Measurements from ENCODE around the gene LPAR6. TPM values are rescaled to one million over a fixed set of nuclear protein-coding genes. Genes with fewer than 3 reads are reported as not detected.

The LPAR6 gene
- total and polyA plus RNA-seq, 3 donors from 2014 or later = 10.3 to 34.9 (median 20.6) TPM

- 35 to 36% methylated on average over 2 of the region's 2 CpGs for WGBS, 2 donors
- Histone ChIP-seq H3K4me3 (no peak overlapping the region), H3K4me1 (peaks cover 24% of the 10 kb centered on the region), H3K36me3 (ENCODE audit: low read depth, missing control alignments) (no peaks in the 10 kb centered on the region), H3K27ac (peak overlapping the region; percentile 32 to 56), H3K9me3 (no peaks in the 10 kb centered on the region), H3K27me3 (no peaks in the 10 kb centered on the region)
- no peak for DNase-seq
- TF ChIP-seq, protein P1, sequence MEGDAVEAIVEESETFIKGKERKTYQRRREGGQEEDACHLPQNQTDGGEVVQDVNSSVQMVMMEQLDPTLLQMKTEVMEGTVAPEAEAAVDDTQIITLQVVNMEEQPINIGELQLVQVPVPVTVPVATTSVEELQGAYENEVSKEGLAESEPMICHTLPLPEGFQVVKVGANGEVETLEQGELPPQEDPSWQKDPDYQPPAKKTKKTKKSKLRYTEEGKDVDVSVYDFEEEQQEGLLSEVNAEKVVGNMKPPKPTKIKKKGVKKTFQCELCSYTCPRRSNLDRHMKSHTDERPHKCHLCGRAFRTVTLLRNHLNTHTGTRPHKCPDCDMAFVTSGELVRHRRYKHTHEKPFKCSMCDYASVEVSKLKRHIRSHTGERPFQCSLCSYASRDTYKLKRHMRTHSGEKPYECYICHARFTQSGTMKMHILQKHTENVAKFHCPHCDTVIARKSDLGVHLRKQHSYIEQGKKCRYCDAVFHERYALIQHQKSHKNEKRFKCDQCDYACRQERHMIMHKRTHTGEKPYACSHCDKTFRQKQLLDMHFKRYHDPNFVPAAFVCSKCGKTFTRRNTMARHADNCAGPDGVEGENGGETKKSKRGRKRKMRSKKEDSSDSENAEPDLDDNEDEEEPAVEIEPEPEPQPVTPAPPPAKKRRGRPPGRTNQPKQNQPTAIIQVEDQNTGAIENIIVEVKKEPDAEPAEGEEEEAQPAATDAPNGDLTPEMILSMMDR (IDR thresholded peaks at IDR 0.05) = no peak
- no peak for TF ChIP-seq POLR2A (IDR thresholded peaks at IDR 0.05)
- intact Hi-C loops (cut with DNase I; ENCODE audit: low total_unique reads) = loop anchor here (10.0 kb wide), 1 partner anchor 172 kb away; no protein-coding TSS in a partner anchor
These were observed 9.7 kb downstream of the LPAR6 start for GRCh38 chr13:48403151-48403631.

- WGBS, 2 donors = 76 to 81% methylated on average over 2 of the region's 2 CpGs
- Histone ChIP-seq H3K27ac (peak overlapping the region in 1 of 2 donors; percentile 56), H3K36me3 (ENCODE audit: low read depth, missing control alignments) (no peaks in the 10 kb centered on the region), H3K27me3 (no peaks in the 10 kb centered on the region), H3K9me3 (no peaks in the 10 kb centered on the region), H3K4me3 (no peak overlapping the region), H3K4me1 (peaks cover 25% of the 10 kb centered on the region)
- no peak for TF ChIP-seq POLR2A (IDR thresholded peaks at IDR 0.05)
- TF ChIP-seq, protein P1 (IDR thresholded peaks at IDR 0.05) = no peak
- intact Hi-C loops (cut with DNase I; ENCODE audit: low total_unique reads) = loop anchor here (10.0 kb wide), 1 partner anchor 172 kb away; no protein-coding TSS in a partner anchor
- no peak for DNase-seq
These were observed 10.5 kb downstream of the LPAR6 start for GRCh38 chr13:48402325-48402932.

- H3K27me3 ChIP-seq = no peaks in the 10 kb centered on the region
- peaks cover 25% of the 10 kb centered on the region for H3K4me1 ChIP-seq
- no peak overlapping the region for H3K4me3 ChIP-seq
- TF ChIP-seq POLR2A (IDR thresholded peaks at IDR 0.05) = no peak
- TF ChIP-seq, protein P1 (IDR thresholded peaks at IDR 0.05) = no peak
- intact Hi-C loops (cut with DNase I; ENCODE audit: low total_unique reads) = loop anchor here (10.0 kb wide), 1 partner anchor 173 kb away; no protein-coding TSS in a partner anchor
- no peak for DNase-seq
- H3K36me3 ChIP-seq (ENCODE audit: low read depth, missing control alignments) = no peaks in the 10 kb centered on the region
- peak overlapping the region in 1 of 2 donors; percentile 69 for H3K27ac ChIP-seq
- no peaks in the 10 kb centered on the region for H3K9me3 ChIP-seq
- WGBS, 2 donors = 32% methylated on average over 2 of the region's 2 CpGs
These were observed 11.4 kb downstream of the LPAR6 start for GRCh38 chr13:48401480-48401879.

GRCh38 chr13:48400850-48401291, 12.0 kb downstream of the LPAR6 start:
- 28 to 39% methylated on average over 1 of the region's 1 CpG for WGBS, 2 donors
- H3K27ac ChIP-seq = peak overlapping the region in 1 of 2 donors; percentile 69
- intact Hi-C loops (cut with DNase I; ENCODE audit: low total_unique reads) = loop anchor here (10.0 kb wide), 1 partner anchor 174 kb away; no protein-coding TSS in a partner anchor
- H3K4me3 ChIP-seq = no peak overlapping the region
- TF ChIP-seq, protein P1 (IDR thresholded peaks at IDR 0.05) = no peak
- no peak for TF ChIP-seq POLR2A (IDR thresholded peaks at IDR 0.05)
- no peaks in the 10 kb centered on the region for H3K27me3 ChIP-seq
- DNase-seq = no peak
- H3K9me3 ChIP-seq = no peaks in the 10 kb centered on the region
- H3K36me3 ChIP-seq (ENCODE audit: low read depth, missing control alignments) = no peaks in the 10 kb centered on the region
- H3K4me1 ChIP-seq = peaks cover 25% of the 10 kb centered on the region
